HepG2 (cell line): ENCODE data around the gene KRT79. TPM values are rescaled to one million over a fixed set of nuclear protein-coding genes. Genes with fewer than 3 reads are reported as not detected.

Experiments
- ATAC-seq: fragments of 200-7000 bp; cut with Tn5 transposase; 3 replicates; pipeline ENCODE4 v1.9.1; 2020; ENCODE audit warnings: mild to moderate bottlenecking, moderate library complexity
- BruUV-seq: library from RNA; stranded (reverse); fragments of 400-500 nt; replicated peaks from 2 replicates; lab custom pipeline; 2021; lab: Mats Ljungman, UMichigan
- CTCF ChIA-PET: fragments of 300-600 bp; formaldehyde crosslinking; extraction: SDS; loops from one replicate; lab custom pipeline; 2021; ENCODE audit warnings: low total read pairs, inconsistent platforms, low intra/inter-chr PET ratio; lab: Yijun Ruan, JAX
- POLR2A ChIA-PET: fragments of 350-600 bp; sonication (Branson Sonifier 250); formaldehyde crosslinking; loops from one replicate; lab custom pipeline; 2020; ENCODE audit warnings: antibody characterized with exemption, inconsistent platforms; lab: Yijun Ruan, JAX
- DNase-seq: peaks from one replicate; pipeline ENCODE4 v3.0.0-alpha.2; 2015; ENCODE audit warnings: low spot score
- FAIRE-seq: peaks from 3 replicates; lab custom pipeline; 2011; peaks lifted over from hg19 to GRCh38; lab: Jason Lieb, UNC
- H2AFZ ChIP-seq: one replicate; pipeline ENCODE4 v1.6.1; 2011; ENCODE audit warnings: low read length, inconsistent platforms
- H3K27ac ChIP-seq: fragments of 300-600 bp; 3 replicates; pipeline ENCODE4 v1.8.0; 2011; ENCODE audit warnings: mixed run types, mild to moderate bottlenecking, mixed read lengths, low read length, inconsistent platforms; ENCODE audit not compliant: insufficient read depth; ENCODE audit errors: extremely low read length
- H3K27me3 ChIP-seq, 2 experiments: fragments of 200-600 bp in 1 of 2; 2 replicates in 1 of 2; 3 replicates in 1 of 2; pipeline versions ENCODE4 v1.6.0 to v1.8.0; 2011; ENCODE audit warnings: low read length in 2 of 2, mild to moderate bottlenecking in 2 of 2, moderate library complexity in 2 of 2, inconsistent platforms in 1 of 2; ENCODE audit not compliant: insufficient read depth in 2 of 2, control insufficient read depth in 1 of 2
- H3K36me3 ChIP-seq, 2 experiments: fragments of 200-600 bp in 1 of 2; replicated peaks in 1 of 2; 2 replicates in 1 of 2; 3 replicates in 1 of 2; pipeline versions ENCODE4 v1.5.1 to v1.8.0; 2011; ENCODE audit warnings: low read length in 2 of 2, inconsistent platforms in 1 of 2; ENCODE audit not compliant: insufficient read depth in 2 of 2, control insufficient read depth in 1 of 2
- H3K4me1 ChIP-seq: 2 replicates; pipeline ENCODE4 v1.5.1; 2012; ENCODE audit warnings: low read length, inconsistent platforms; ENCODE audit not compliant: insufficient read depth
- H3K4me2 ChIP-seq: 2 replicates; pipeline ENCODE4 v1.6.0; 2011; ENCODE audit warnings: low read depth, low read length, inconsistent platforms
- H3K4me3 ChIP-seq, 3 experiments: fragments of 200-600 bp in 1 of 3; sonication (generic), shearing (Covaris generic) in 1 of 3; replicated peaks in 1 of 3; 2 replicates each; pipeline ENCODE4 v1.5.1; 2011 to 2016; ENCODE audit warnings: low read length in 3 of 3, inconsistent platforms in 2 of 3, low read depth in 2 of 3, mild to moderate bottlenecking in 2 of 3, control low read depth in 1 of 3, mixed read lengths in 1 of 3; ENCODE audit not compliant: insufficient read depth in 1 of 3
- H3K79me2 ChIP-seq: one replicate; pipeline ENCODE4 v1.6.1; 2011; ENCODE audit warnings: low read length, inconsistent platforms; ENCODE audit not compliant: insufficient read depth
- H3K9ac ChIP-seq: 2 replicates; pipeline ENCODE4 v1.6.0; 2011; ENCODE audit warnings: mild to moderate bottlenecking, low read depth, low read length, inconsistent platforms; ENCODE audit not compliant: insufficient read depth
- H3K9me3 ChIP-seq: 2 replicates; pipeline ENCODE4 v1.5.1; 2012; ENCODE audit warnings: mild to moderate bottlenecking, low read length
- H4K20me1 ChIP-seq: 2 replicates; pipeline ENCODE4 v1.6.0; 2011; ENCODE audit warnings: inconsistent platforms, mild to moderate bottlenecking, low read length, moderate library complexity; ENCODE audit not compliant: insufficient read depth
- DNMT3B ChIP-seq: conservative IDR thresholded peaks from 2 replicates; pipeline ENCODE4 v1.6.1; 2016; ENCODE audit warnings: missing biosample characterization, control low read depth
- JUNB ChIP-seq: sonication (generic); formaldehyde crosslinking; IDR thresholded peaks from 2 replicates; pipeline ENCODE4 v1.8.0; 2022; ENCODE audit warnings: missing genetic modification reagents, mild to moderate bottlenecking, borderline replicate concordance
- MAF1 ChIP-seq: sonication (generic); formaldehyde crosslinking; IDR thresholded peaks from 2 replicates; pipeline ENCODE4 v1.5.0; 2020; ENCODE audit warnings: missing genetic modification reagents, borderline replicate concordance
- RFXAP ChIP-seq: sonication (generic); formaldehyde crosslinking; IDR thresholded peaks from 2 replicates; pipeline ENCODE4 v1.4.0; 2020; ENCODE audit warnings: missing genetic modification reagents, borderline replicate concordance
- TEAD3 ChIP-seq: optimal IDR thresholded peaks from 2 replicates; pipeline ENCODE3; 2016; ENCODE audit warnings: borderline replicate concordance
- ZFP36L1 ChIP-seq: sonication (generic); formaldehyde crosslinking; IDR thresholded peaks from 2 replicates; pipeline ENCODE4 v1.8.0; 2022; ENCODE audit warnings: mild to moderate bottlenecking, missing genetic modification reagents, moderate library complexity
- ZNF264 ChIP-seq: sonication (generic); formaldehyde crosslinking; IDR thresholded peaks from 2 replicates; pipeline ENCODE4 v1.4.0; 2020; ENCODE audit warnings: missing genetic modification reagents
- ZNF660 ChIP-seq: sonication (generic); formaldehyde crosslinking; IDR thresholded peaks from 2 replicates; pipeline ENCODE4 v1.5.1; 2020; ENCODE audit warnings: mild to moderate bottlenecking, low read depth, missing genetic modification reagents, borderline replicate concordance
- WGBS: methylation state at CpG from one replicate; pipeline ENCODE4 v1.1.6; 2017; ENCODE audit warnings: low lambda C conversion rate; 5-methylcytosine and 5-hydroxymethylcytosine counted together
- in situ Hi-C: cut with HindIII; loops from 2 replicates; pipeline ENCODE4 v1.10.0; 2017; ENCODE audit warnings: low pct_unique_long_range_greater_than_20kb; ENCODE audit not compliant: extremely low pct_ligation_motif_present
- intact Hi-C: fragments of 100-400 bp; cut with micrococcal nuclease; formaldehyde crosslinking; loops from one replicate; pipeline ENCODE4 v1.10.0; 2022; ENCODE audit not compliant: unreplicated experiment
- polyA plus RNA-seq, 8 experiments: library from polyadenylated mRNA; depleted of rRNA in 3 of 8; stranded (reverse) in 7 of 8; unstranded in 1 of 8; fragments of >200 nt; fragmentation: Illumina TruSeq in 4 of 8; extraction: Trizol in 4 of 8; gene quantifications; 2 replicates each; pipeline versions ENCODE4 v1.2.1 to v1.2.3, GENCODE V29; 2011 to 2016; ENCODE audit warnings: low read depth in 4 of 8, missing spikeins in 1 of 8, mixed read lengths in 1 of 8; ENCODE audit not compliant: insufficient read depth in 1 of 8
- total RNA-seq, 5 experiments: library from RNA; depleted of rRNA; stranded (reverse); fragments of >200 nt; fragmentation: Illumina TruSeq; extraction: Trizol; gene quantifications; 2 replicates each; pipeline ENCODE4 v1.2.3, GENCODE V29; 2016; ENCODE audit warnings: low read depth in 1 of 5

The KRT79 gene
- total and polyA plus RNA-seq, 2 of the 13 experiments (the other 11 are each of a cell fraction or from before 2014, with no cell fraction given) = 0.09 TPM; not detected in 1

- FAIRE-seq = no peak
- intact Hi-C loops (no loop called here), in situ Hi-C loops (no loop called here)
- Histone ChIP-seq H3K9me3 (no peaks in the 10 kb centered on the region), H3K27ac (no peak overlapping the region), H3K4me2 (no peak overlapping the region), H3K4me1 (no peaks in the 10 kb centered on the region), H3K79me2 (no peaks in the 10 kb centered on the region), H2AFZ (no peak overlapping the region), H3K27me3 (peaks cover 4 to 70% of the 10 kb centered on the region in 2 experiments), H4K20me1 (no peaks in the 10 kb centered on the region), H3K9ac (no peak overlapping the region), H3K4me3 (no peak overlapping the region), H3K36me3 (no peaks in the 10 kb centered on the region)
- POLR2A ChIA-PET = no interaction called here
- no peak for DNase-seq
- TF ChIP-seq RFXAP (CRISPR knock-in tag) = no peak
- TF ChIP-seq ZNF264 (CRISPR knock-in tag) = no peak
- no peak for TF ChIP-seq MAF1 (CRISPR knock-in tag)
- TF ChIP-seq JUNB (CRISPR knock-in tag) = no peak
- TF ChIP-seq DNMT3B = no peak
- TF ChIP-seq TEAD3 (CRISPR knock-in tag) = no peak
- no peak for TF ChIP-seq ZFP36L1 (CRISPR knock-in tag)
- TF ChIP-seq ZNF660 (CRISPR knock-in tag) = no peak
- no peak for ATAC-seq
- no TSS peak for BruUV-seq
- CTCF ChIA-PET = no interaction called here
- WGBS = 8% methylated on average over 15 of the region's 18 CpGs
These were observed 5.5 kb upstream of the KRT79 start for GRCh38 chr12:52839436-52840105.
